ENCODE measurements around the gene TNPO1.

DNA sequence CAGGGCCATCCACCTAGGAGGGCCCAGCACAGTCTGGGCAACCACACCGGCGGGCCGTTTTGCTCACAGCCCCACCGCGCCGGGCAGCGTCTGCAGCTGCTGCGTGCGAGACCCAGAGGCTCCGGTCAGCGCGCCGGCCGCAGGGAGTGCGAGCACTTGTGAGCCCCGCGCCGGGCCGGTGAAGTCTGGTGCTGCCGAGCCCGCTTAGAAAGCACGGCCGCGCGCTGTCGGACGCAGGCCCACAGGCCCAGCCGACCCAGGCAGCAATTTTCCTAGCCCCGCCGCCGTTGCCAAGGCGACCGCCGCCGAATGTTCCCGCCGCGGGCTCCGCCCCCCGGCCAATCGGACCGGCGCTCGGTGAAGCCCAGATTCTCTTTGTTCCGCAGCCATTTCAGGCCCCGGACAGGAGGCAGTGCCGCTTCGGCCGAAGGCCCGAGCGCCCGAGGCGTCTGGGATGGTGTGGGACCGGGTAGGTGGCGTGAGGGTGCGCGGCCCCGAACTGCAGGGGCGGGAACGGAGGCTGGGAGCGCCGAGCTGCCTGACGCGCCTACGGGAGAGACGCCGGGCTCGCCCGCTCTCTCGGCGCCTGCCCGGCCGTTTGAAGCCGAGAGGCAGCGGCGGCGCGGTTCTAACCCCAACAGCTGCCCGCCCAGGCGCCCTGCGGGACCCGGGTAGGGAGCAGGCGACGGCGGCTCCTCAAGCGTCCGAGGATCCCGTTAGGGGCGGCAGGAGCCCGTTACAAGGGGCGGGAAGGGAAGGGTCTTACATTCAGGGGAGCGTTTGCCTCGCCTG lies at the start of gene TNPO1:
- peak in 2 of 4 experiments; percentile 10 to 17 for TF ChIP-seq CTCF (IDR thresholded peaks at IDR 0.05)
- peak; percentile 99 for TF ChIP-seq POLR2A (IDR thresholded peaks at IDR 0.05)
- TF ChIP-seq POLR2AphosphoS5 (IDR thresholded peaks at IDR 0.05): peak; percentile 94
